K562 (cell line): ENCODE results near the gene EHD2. TPM values are rescaled to one million over a fixed set of nuclear protein-coding genes. Genes with fewer than 3 reads are reported as not detected.

Experiments used
- ATAC-seq: fragments of 200-7000 bp; cut with Tn5 transposase; 3 replicates; pipeline ENCODE4 v1.9.1; 2020; ENCODE audit warnings: moderate library complexity
- BruUV-seq: library from RNA; stranded (reverse); fragments of 400-500 nt; replicated peaks from 2 replicates; lab custom pipeline; 2021; lab: Mats Ljungman, UMichigan
- CTCF ChIA-PET: fragments of 300-600 bp; formaldehyde crosslinking; extraction: SDS; loops from one replicate; lab custom pipeline; 2021; ENCODE audit warnings: low intra/inter-chr PET ratio; lab: Yijun Ruan, JAX
- POLR2A ChIA-PET: fragments of 300-600, 350-650 bp; sonication (Branson Sonifier 250); formaldehyde crosslinking; extraction: SDS; loops from one replicate; lab custom pipeline; 2021; ENCODE audit warnings: antibody characterized with exemption, inconsistent platforms; lab: Yijun Ruan, JAX
- DNase-seq, 4 experiments: peaks; one replicate each; pipeline versions ENCODE4 v3.0.0 to v3.0.0-alpha.2; 2011 to 2018; ENCODE audit warnings: low spot score in 3 of 4, mixed read lengths in 3 of 4; ENCODE audit errors: extremely low read depth in 1 of 4
- FAIRE-seq: peaks from 2 replicates; lab custom pipeline; 2011; peaks lifted over from hg19 to GRCh38; lab: Jason Lieb, UNC
- H2AFZ ChIP-seq: 2 replicates; pipeline ENCODE4 v1.6.0; 2011; ENCODE audit warnings: low read depth, low read length, control low read depth, inconsistent platforms
- H3K27ac ChIP-seq: fragments of 200-600 bp; 3 replicates; pipeline ENCODE4 v1.8.0; 2011; ENCODE audit warnings: low read depth, mild to moderate bottlenecking, control low read depth, inconsistent platforms, low read length, moderate library complexity, mixed read lengths; ENCODE audit errors: extremely low read depth
- H3K27me3 ChIP-seq, 2 experiments: fragments of 300-600 bp in 1 of 2; 2 replicates in 1 of 2; 3 replicates in 1 of 2; pipeline versions ENCODE4 v1.6.0 to v1.8.0; 2011; ENCODE audit warnings: inconsistent platforms in 2 of 2, low read length in 2 of 2, mild to moderate bottlenecking in 1 of 2, mixed read lengths in 1 of 2, moderate library complexity in 1 of 2; ENCODE audit not compliant: control insufficient read depth in 2 of 2, insufficient read depth in 2 of 2
- H3K36me3 ChIP-seq: fragments of 300-600 bp; 3 replicates; pipeline ENCODE4 v1.8.0; 2011; ENCODE audit warnings: mild to moderate bottlenecking, low read length, inconsistent platforms; ENCODE audit not compliant: control insufficient read depth, insufficient read depth
- H3K4me1 ChIP-seq, 2 experiments: fragments of 200-600 bp in 1 of 2; replicated peaks in 1 of 2; 2 replicates in 1 of 2; 3 replicates in 1 of 2; pipeline versions ENCODE4 v1.5.1 to v1.8.0; 2011; ENCODE audit warnings: inconsistent platforms in 2 of 2, low read length in 2 of 2, mild to moderate bottlenecking in 1 of 2, mixed read lengths in 1 of 2, moderate library complexity in 1 of 2; ENCODE audit not compliant: control insufficient read depth in 2 of 2, insufficient read depth in 2 of 2
- H3K4me2 ChIP-seq: 2 replicates; pipeline ENCODE4 v1.6.1; 2011; ENCODE audit warnings: low read length, control low read depth, inconsistent platforms, mixed read lengths; ENCODE audit not compliant: insufficient read depth
- H3K4me3 ChIP-seq: fragments of 200-600 bp; sonication (generic), shearing (Covaris generic); 2 replicates; pipeline ENCODE4 v1.5.1; 2016; ENCODE audit warnings: control low read depth, inconsistent platforms
- H3K79me2 ChIP-seq: fragments of 200-600 bp; 3 replicates; pipeline ENCODE4 v1.8.0; 2011; ENCODE audit warnings: low read length, inconsistent platforms; ENCODE audit not compliant: control insufficient read depth, insufficient read depth
- H3K9ac ChIP-seq, 2 experiments: 2 replicates each; pipeline versions ENCODE4 v1.6.0 to v1.6.1; 2011; ENCODE audit warnings: low read depth in 2 of 2, low read length in 2 of 2, control low read depth in 1 of 2, inconsistent platforms in 1 of 2, mild to moderate bottlenecking in 1 of 2, mixed read lengths in 1 of 2; ENCODE audit not compliant: insufficient read depth in 1 of 2
- H3K9me1 ChIP-seq: one replicate; pipeline ENCODE4 v1.6.0; 2011; ENCODE audit warnings: inconsistent platforms, mild to moderate bottlenecking, low read length, moderate library complexity; ENCODE audit not compliant: control insufficient read depth, insufficient read depth
- H3K9me3 ChIP-seq: replicated peaks from 2 replicates; pipeline ENCODE4 v1.5.1; 2011; ENCODE audit warnings: low read depth, low read length, inconsistent platforms; ENCODE audit not compliant: control insufficient read depth, insufficient read depth
- H4K20me1 ChIP-seq: replicated peaks from 2 replicates; pipeline ENCODE4 v1.6.1; 2011; ENCODE audit warnings: low read length, inconsistent platforms, mixed read lengths; ENCODE audit not compliant: control insufficient read depth, insufficient read depth
- CBFA2T3 ChIP-seq: fragments of 450-650 bp; IDR thresholded peaks from 2 replicates; pipeline ENCODE4 v1.6.1; 2017
- JUN ChIP-seq, 2 experiments: sonication (generic) in 1 of 2; formaldehyde crosslinking in 1 of 2; IDR thresholded peaks; 2 replicates each; pipeline versions ENCODE4 v1.6.1 to v1.8.0; 2012 to 2022; ENCODE audit warnings: borderline replicate concordance in 2 of 2, mild to moderate bottlenecking in 2 of 2, improper control_type of control experiment in 1 of 2, low read depth in 1 of 2, low read length in 1 of 2, missing genetic modification reagents in 1 of 2
- SMAD4 ChIP-seq: fragments of 250-450 bp; sonication (Bioruptor Pico); conservative IDR thresholded peaks from 2 replicates; pipeline ENCODE4 v1.8.0; 2021; ENCODE audit warnings: inconsistent platforms, mild to moderate bottlenecking, moderate library complexity
- SREBF2 ChIP-seq: sonication (generic); formaldehyde crosslinking; IDR thresholded peaks from 2 replicates; pipeline ENCODE4 v1.4.0; 2020; ENCODE audit warnings: mild to moderate bottlenecking, missing genetic modification reagents
- TCFL5 ChIP-seq: fragments of 250-450 bp; sonication (Bioruptor Pico); conservative IDR thresholded peaks from 2 replicates; pipeline ENCODE4 v1.6.1; 2021; ENCODE audit warnings: mild to moderate bottlenecking, moderate library complexity, matching md5 sums
- ZNF23 ChIP-seq: fragments of 250-450 bp; sonication (Bioruptor Pico); IDR thresholded peaks from 2 replicates; pipeline ENCODE4 v1.4.0; 2020; ENCODE audit warnings: mild to moderate bottlenecking
- ZNF41 ChIP-seq: fragments of 250-450 bp; sonication (Bioruptor Pico); conservative IDR thresholded peaks from 2 replicates; pipeline ENCODE4 v1.4.0; 2020; ENCODE audit warnings: mild to moderate bottlenecking
- WGBS: fragments of 100-300 bp; shearing (Covaris generic); methylation state at CpG from one replicate; pipeline ENCODE4 v1.1.6; 2016; ENCODE audit warnings: low coverage, mixed read lengths; ENCODE audit not compliant: insufficient coverage; ENCODE audit errors: missing lambda C conversion rate; 5-methylcytosine and 5-hydroxymethylcytosine counted together
- in situ Hi-C: fragments of 300-500 bp; cut with MboI; formaldehyde crosslinking; loops from 4 replicates; pipeline ENCODE4 v1.15.0; 2018; ENCODE audit warnings: inconsistent platforms, mixed read lengths
- intact Hi-C: fragments of 100-400 bp; cut with micrococcal nuclease; formaldehyde crosslinking; loops from 2 replicates; pipeline ENCODE4 v1.14.2; 2022
- polyA plus RNA-seq, 8 experiments: library from polyadenylated mRNA; depleted of rRNA in 4 of 8; stranded (reverse) in 5 of 8; unstranded in 3 of 8; fragments of >200 nt; fragmentation: Nextera tagmentation in 2 of 8; fragmentation: Illumina TruSeq in 1 of 8; extraction: Ambion mirVana in 2 of 8; extraction: Trizol in 1 of 8; gene quantifications; 2 replicates each; pipeline versions ENCODE4 v1.2.1 to v1.2.3, GENCODE V29; 2011 to 2014; ENCODE audit warnings: inconsistent platforms in 1 of 8, missing spikeins in 1 of 8
- total RNA-seq, 7 experiments: library from RNA; depleted of rRNA in 6 of 7; stranded (reverse); fragments of >200 nt in 6 of 7; fragmentation: Illumina TruSeq in 2 of 7; extraction: Trizol in 2 of 7; gene quantifications; 2 replicates each; pipeline versions ENCODE4 v1.2.1 to v1.2.3, GENCODE V29; 2011 to 2021; ENCODE audit warnings: low replicate concordance in 1 of 7

The EHD2 gene
- total and polyA plus RNA-seq, 9 of the 15 experiments (the other 6 are each of a cell fraction or from before 2014, with no cell fraction given), result 1.7 to 32.2 (median 3.0) TPM

GRCh38 chr19:47687906-47688305 lies 25.3 kb upstream of the EHD2 start:
- Histone ChIP-seq H3K4me2 (no peak overlapping the region), H3K27me3 (no peaks in the 10 kb centered on the region), H3K9me3 (no peaks in the 10 kb centered on the region), H3K4me3 (no peak overlapping the region), H3K9ac (no peak overlapping the region), H3K27ac (no peak overlapping the region), H3K9me1 (peaks cover 4% of the 10 kb centered on the region), H3K4me1 (peaks cover 0 to 1% of the 10 kb centered on the region in 2 experiments; a peak in 2 of 5 replicates), H2AFZ (no peak overlapping the region), H3K79me2 (no peaks in the 10 kb centered on the region), H3K36me3 (0 out of 3 replicates have a peak, but pooled peaks cover 2% of the 10 kb centered on the region), H4K20me1 (no peaks in the 10 kb centered on the region)
- FAIRE-seq, result peak; percentile 61
- no TSS peak for BruUV-seq
- 45% methylated on average over 7 of the region's 7 CpGs for WGBS
- no peak for DNase-seq
- no peak for TF ChIP-seq CBFA2T3
- TF ChIP-seq SREBF2 (CRISPR knock-in tag), result no peak
- no peak for TF ChIP-seq ZNF23 (CRISPR knock-in tag)
- in situ Hi-C loops (no loop called here), intact Hi-C loops (no loop called here)
- ChIA-PET POLR2A (no interaction called here), CTCF (no interaction called here)
- no peak for ATAC-seq

- H3K4me3 ChIP-seq, result no peak overlapping the region
- no peak for DNase-seq
- no peak overlapping the region for H2AFZ ChIP-seq
- in situ Hi-C loops, result no loop called here
- no peak overlapping the region for H3K4me2 ChIP-seq
- POLR2A ChIA-PET, result no interaction called here
- no TSS peak for BruUV-seq
- H3K27ac ChIP-seq, result no peak overlapping the region
- WGBS, result 71% methylated on average over 5 of the region's 5 CpGs
- intact Hi-C loops, result loop anchor here (10.0 kb wide), 1 partner anchor 396 kb away; no protein-coding TSS in a partner anchor
- no peak for TF ChIP-seq SMAD4
- no peak for TF ChIP-seq ZNF41 (CRISPR knock-in tag)
- no peak for TF ChIP-seq TCFL5 (CRISPR knock-in tag)
- TF ChIP-seq JUN (IDR thresholded peaks at IDR 0.05; ENCODE audit: borderline replicate concordance, low read depth, low read length), result no peak
- no peak for TF ChIP-seq JUN (CRISPR knock-in tag; IDR thresholded peaks at IDR 0.05; ENCODE audit: borderline replicate concordance)
- TF ChIP-seq, all 486 proteins: peak for 0
- ATAC-seq (no peak), FAIRE-seq (no peak)
- Histone ChIP-seq H3K9me1 (no peaks in the 10 kb centered on the region), H3K27me3 (no peaks in the 10 kb centered on the region), H4K20me1 (no peaks in the 10 kb centered on the region), H3K36me3 (0 out of 3 replicates have a peak, but pooled peaks cover 2% of the 10 kb centered on the region), H3K79me2 (no peaks in the 10 kb centered on the region), H3K4me1 (peaks cover 0 to 8% of the 10 kb centered on the region in 2 experiments; a peak in 2 of 5 replicates), H3K9ac (peak overlapping the region in 1 of 2 experiments; percentile 9; a peak in 1 of 4 replicates), H3K9me3 (no peaks in the 10 kb centered on the region)
- CTCF ChIA-PET, result no interaction called here
These were observed 22.1 kb upstream of the EHD2 start for GRCh38 chr19:47691090-47691489.
